IMR-90 (cell line): ENCODE data around the gene DIP2C. TPM values are rescaled to one million over a fixed set of nuclear protein-coding genes. Genes with fewer than 3 reads are reported as not detected.

Source experiments
- ATAC-seq: fragments of 200-7000 bp; cut with Tn5 transposase; 2 replicates; pipeline ENCODE4 v1.9.1; 2020; ENCODE audit warnings: low read depth, mild to moderate bottlenecking, moderate library complexity
- BruUV-seq: library from RNA; stranded (reverse); fragments of 400-500 nt; replicated peaks from 2 replicates; lab custom pipeline; 2021; lab: Mats Ljungman, UMichigan
- CTCF ChIA-PET: fragments of 300-600 bp; formaldehyde crosslinking; extraction: SDS; loops from one replicate; lab custom pipeline; 2021; ENCODE audit warnings: antibody characterized with exemption; lab: Yijun Ruan, JAX
- POLR2A ChIA-PET: fragments of 300-600 bp; sonication (Branson Sonifier 250); formaldehyde crosslinking; loops from one replicate; lab custom pipeline; 2022; ENCODE audit warnings: antibody characterized with exemption; ENCODE audit not compliant: unreplicated experiment; lab: Charles Lee
- DNase-seq: peaks from one replicate; pipeline ENCODE4 v3.0.0; 2013
- H2AFZ ChIP-seq: replicated peaks from 2 replicates; pipeline ENCODE3; 2013; ENCODE audit warnings: low read length, mild to moderate bottlenecking; ENCODE audit not compliant: poor library complexity
- H2AK5ac ChIP-seq: 2 replicates; pipeline ENCODE4 v1.6.1; 2013; ENCODE audit warnings: low read depth, low read length, inconsistent platforms
- H2AK9ac ChIP-seq: replicated peaks from 2 replicates; pipeline ENCODE3; 2013; ENCODE audit warnings: mild to moderate bottlenecking, low read depth, low read length, moderate library complexity; ENCODE audit not compliant: poor library complexity
- H2BK120ac ChIP-seq: 2 replicates; pipeline ENCODE4 v1.6.1; 2013; ENCODE audit warnings: low read depth, low read length, inconsistent platforms
- H2BK15ac ChIP-seq: 3 replicates; pipeline ENCODE4 v1.6.1; 2013; ENCODE audit warnings: low read depth, low read length, inconsistent platforms
- H2BK20ac ChIP-seq: 2 replicates; pipeline ENCODE4 v1.6.1; 2013; ENCODE audit warnings: low read depth, mild to moderate bottlenecking, inconsistent platforms, low read length, moderate library complexity
- H2BK5ac ChIP-seq: 2 replicates; pipeline ENCODE4 v1.6.1; 2013; ENCODE audit warnings: mild to moderate bottlenecking, low read depth, low read length, inconsistent platforms; ENCODE audit not compliant: poor library complexity, severe bottlenecking
- H3K14ac ChIP-seq: replicated peaks from 2 replicates; pipeline ENCODE4 v1.6.1; 2013; ENCODE audit warnings: low read depth, low read length, inconsistent platforms
- H3K18ac ChIP-seq: 2 replicates; pipeline ENCODE4 v1.6.1; 2013; ENCODE audit warnings: low read depth, low read length, control low read depth
- H3K23ac ChIP-seq: 2 replicates; pipeline ENCODE4 v1.6.1; 2013; ENCODE audit warnings: low read depth, low read length, inconsistent platforms
- H3K27ac ChIP-seq: 2 replicates; pipeline ENCODE4 v1.5.1; 2013; ENCODE audit warnings: mild to moderate bottlenecking, control low read depth, low read length; ENCODE audit not compliant: insufficient read depth
- H3K27me3 ChIP-seq: 2 replicates; pipeline ENCODE4 v1.6.1; 2013; ENCODE audit warnings: low read length; ENCODE audit not compliant: control insufficient read depth, insufficient read depth
- H3K36me3 ChIP-seq: 2 replicates; pipeline ENCODE4 v1.6.1; 2013; ENCODE audit warnings: low read length, mixed read lengths; ENCODE audit not compliant: control insufficient read depth, insufficient read depth
- H3K4ac ChIP-seq: 2 replicates; pipeline ENCODE4 v1.6.1; 2013; ENCODE audit warnings: low read depth, low read length, inconsistent platforms
- H3K4me1 ChIP-seq: 2 replicates; pipeline ENCODE4 v1.6.1; 2013; ENCODE audit warnings: low read length, mixed read lengths; ENCODE audit not compliant: control insufficient read depth, insufficient read depth
- H3K4me2 ChIP-seq: 2 replicates; pipeline ENCODE4 v1.6.1; 2013; ENCODE audit warnings: low read depth, mild to moderate bottlenecking, control low read depth, low read length, moderate library complexity
- H3K4me3 ChIP-seq: 2 replicates; pipeline ENCODE4 v1.5.1; 2013; ENCODE audit warnings: low read depth, mild to moderate bottlenecking, control low read depth, low read length, moderate library complexity; ENCODE audit not compliant: insufficient read depth
- H3K56ac ChIP-seq: 2 replicates; pipeline ENCODE4 v1.6.1; 2013; ENCODE audit warnings: low read length, inconsistent platforms; ENCODE audit not compliant: insufficient read depth; ENCODE audit errors: extremely low read depth
- H3K79me1 ChIP-seq, 2 experiments: 2 replicates each; pipeline ENCODE4 v1.6.1; 2013; ENCODE audit warnings: low read length in 2 of 2, inconsistent platforms in 1 of 2, low read depth in 1 of 2
- H3K9ac ChIP-seq: 2 replicates; pipeline ENCODE4 v1.6.1; 2013; ENCODE audit warnings: low read depth, low read length, control low read depth
- H3K9me1 ChIP-seq: 2 replicates; pipeline ENCODE4 v1.6.1; 2013; ENCODE audit warnings: low read length, inconsistent platforms; ENCODE audit not compliant: insufficient read depth
- H3K9me3 ChIP-seq: 2 replicates; pipeline ENCODE4 v1.6.1; 2013; ENCODE audit warnings: low read length; ENCODE audit not compliant: control insufficient read depth, insufficient read depth
- H4K20me1 ChIP-seq: 2 replicates; pipeline ENCODE4 v1.6.1; 2013; ENCODE audit warnings: low read length, inconsistent platforms; ENCODE audit not compliant: insufficient read depth
- H4K5ac ChIP-seq: 2 replicates; pipeline ENCODE4 v1.6.1; 2013; ENCODE audit warnings: mild to moderate bottlenecking, low read depth, low read length, control low read depth
- H4K8ac ChIP-seq, 2 experiments: 2 replicates each; pipeline ENCODE4 v1.6.1; 2013; ENCODE audit warnings: low read depth in 2 of 2, low read length in 2 of 2, control low read depth in 1 of 2, inconsistent platforms in 1 of 2
- H4K91ac ChIP-seq: 2 replicates; pipeline ENCODE4 v1.6.1; 2013; ENCODE audit warnings: low read depth, low read length, inconsistent platforms; ENCODE audit not compliant: insufficient read depth
- MXI1 ChIP-seq: IDR thresholded peaks from 2 replicates; pipeline ENCODE4 v1.6.1; 2012; ENCODE audit warnings: low read depth, mild to moderate bottlenecking, low read length, moderate library complexity, borderline replicate concordance
- RAD21 ChIP-seq: IDR thresholded peaks from 2 replicates; pipeline ENCODE4 v1.6.1; 2012; ENCODE audit warnings: low read length, improper control_type of control experiment
- RCOR1 ChIP-seq: IDR thresholded peaks from 2 replicates; pipeline ENCODE4 v1.6.1; 2012; ENCODE audit warnings: mild to moderate bottlenecking, low read length, improper control_type of control experiment; ENCODE audit not compliant: insufficient replicate concordance
- WGBS, 2 experiments: methylation state at CpG; one replicate each; pipeline versions ENCODE4 v1.1.5 to v1.1.7; 2013; ENCODE audit warnings: missing lambda C conversion rate in 2 of 2; ENCODE audit not compliant: insufficient read length in 1 of 2; ENCODE audit errors: extremely low coverage in 2 of 2; 5-methylcytosine and 5-hydroxymethylcytosine counted together
- dilution Hi-C: fragments of 300-500 bp; cut with HindIII; formaldehyde crosslinking; loops from one replicate; pipeline ENCODE4 v1.14.3; 2018; ENCODE audit warnings: low sequenced_read_pairs; ENCODE audit not compliant: unreplicated experiment
- in situ Hi-C: fragments of 300-500 bp; cut with MboI; formaldehyde crosslinking; loops from 3 replicates; pipeline ENCODE4 v1.14.3; 2019; ENCODE audit warnings: low sequenced_read_pairs, inconsistent platforms, mixed read lengths
- intact Hi-C: fragments of 100-400 bp; cut with micrococcal nuclease; formaldehyde crosslinking; loops from 2 replicates; pipeline ENCODE4 v1.10.0; 2022
- polyA plus RNA-seq, 3 experiments: library from polyadenylated mRNA; depleted of rRNA; stranded (reverse); fragments of >200 nt; gene quantifications; 2 replicates each; pipeline ENCODE4 v1.2.3, GENCODE V29; 2012; ENCODE audit warnings: low replicate concordance in 1 of 3
- total RNA-seq: library from RNA; depleted of rRNA; stranded (reverse); fragments of >200 nt; gene quantifications from 2 replicates; pipeline ENCODE4 v1.2.3, GENCODE V29; 2012
- TF ChIP-seq, protein P1 (sequence below): fragments of 150-350 bp; IDR thresholded peaks from 2 replicates; pipeline ENCODE4 v1.6.1; 2017; ENCODE audit warnings: mild to moderate bottlenecking, antibody characterized with exemption, low read length, low read depth
- TF ChIP-seq, protein P2 (sequence below): conservative IDR thresholded peaks from 2 replicates; pipeline ENCODE4 v1.5.1; 2012; ENCODE audit warnings: mild to moderate bottlenecking, low read depth, low read length, improper control_type of control experiment

Gene DIP2C
- total and polyA plus RNA-seq, 2 of the 4 experiments (the other 2 are of a cell fraction), result 8.6 to 17.3 TPM

DNA sequence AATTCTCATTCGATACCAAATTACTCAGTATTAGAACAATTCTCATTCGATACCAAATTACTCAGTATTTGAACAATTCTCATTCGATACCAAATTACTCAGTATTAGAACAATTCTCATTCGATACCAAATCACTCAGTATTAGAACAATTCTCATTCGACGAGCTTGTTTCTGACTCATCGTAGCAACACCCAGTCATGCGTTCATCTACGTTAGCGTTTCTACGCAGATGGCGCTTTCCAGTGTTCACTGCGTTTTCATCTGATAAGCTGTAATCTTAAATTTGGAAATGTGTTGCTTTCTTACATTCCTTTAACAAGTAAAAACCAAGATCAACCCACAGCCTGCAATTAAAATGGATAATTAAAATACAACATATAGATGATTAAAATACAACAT lies 277.9 kb downstream of the DIP2C start:
- Histone ChIP-seq H2AK5ac (no peak overlapping the region), H3K4me2 (no peak overlapping the region), H3K18ac (no peak overlapping the region), H4K91ac (no peak overlapping the region), H2AK9ac (no peak overlapping the region), H4K20me1 (no peaks in the 10 kb centered on the region), H3K36me3 (peaks cover 51% of the 10 kb centered on the region), H3K14ac (no peak overlapping the region), H2BK15ac (no peak overlapping the region), H2BK20ac (no peak overlapping the region), H3K27ac (no peak overlapping the region), H3K23ac (no peak overlapping the region), H2AFZ (no peak overlapping the region), H4K8ac (no peak overlapping the region), H4K5ac (no peak overlapping the region), H2BK120ac (no peak overlapping the region), H3K4me1 (peaks cover 2% of the 10 kb centered on the region; the same call in 1 of the 2 replicates), H3K9me3 (no peaks in the 10 kb centered on the region; the same call in 1 of the 2 replicates), H2BK5ac (no peak overlapping the region), H3K9ac (no peak overlapping the region), H3K56ac (no peak overlapping the region), H3K27me3 (no peaks in the 10 kb centered on the region), H3K4ac (no peak overlapping the region), H3K9me1 (0 out of 2 replicates have a peak, but pooled peaks cover 5% of the 10 kb centered on the region), H3K4me3 (no peak overlapping the region), H3K79me1 (peaks cover 13 to 24% of the 10 kb centered on the region in 2 experiments; a peak in 3 of 4 replicates)
- in situ Hi-C loops (no loop called here), dilution Hi-C loops (no loop called here), intact Hi-C loops (no loop called here)
- BruUV-seq, result no TSS peak
- no peak for DNase-seq
- whole genome bisulfite sequencing, 2 experiments, result 100% methylated on average over 3 of the region's 13 CpGs; no CpG with 5 or more reads in 1 of the 2 experiments
- ChIA-PET CTCF (interaction anchor here (0.7 kb wide), 1 partner anchor 153 kb away, joined by 3 read pairs; no protein-coding TSS in a partner anchor), POLR2A (no interaction called here)
- no peak for ATAC-seq
- TF ChIP-seq, protein P1, sequence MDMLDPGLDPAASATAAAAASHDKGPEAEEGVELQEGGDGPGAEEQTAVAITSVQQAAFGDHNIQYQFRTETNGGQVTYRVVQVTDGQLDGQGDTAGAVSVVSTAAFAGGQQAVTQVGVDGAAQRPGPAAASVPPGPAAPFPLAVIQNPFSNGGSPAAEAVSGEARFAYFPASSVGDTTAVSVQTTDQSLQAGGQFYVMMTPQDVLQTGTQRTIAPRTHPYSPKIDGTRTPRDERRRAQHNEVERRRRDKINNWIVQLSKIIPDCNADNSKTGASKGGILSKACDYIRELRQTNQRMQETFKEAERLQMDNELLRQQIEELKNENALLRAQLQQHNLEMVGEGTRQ, result no peak
- TF ChIP-seq, protein P2, sequence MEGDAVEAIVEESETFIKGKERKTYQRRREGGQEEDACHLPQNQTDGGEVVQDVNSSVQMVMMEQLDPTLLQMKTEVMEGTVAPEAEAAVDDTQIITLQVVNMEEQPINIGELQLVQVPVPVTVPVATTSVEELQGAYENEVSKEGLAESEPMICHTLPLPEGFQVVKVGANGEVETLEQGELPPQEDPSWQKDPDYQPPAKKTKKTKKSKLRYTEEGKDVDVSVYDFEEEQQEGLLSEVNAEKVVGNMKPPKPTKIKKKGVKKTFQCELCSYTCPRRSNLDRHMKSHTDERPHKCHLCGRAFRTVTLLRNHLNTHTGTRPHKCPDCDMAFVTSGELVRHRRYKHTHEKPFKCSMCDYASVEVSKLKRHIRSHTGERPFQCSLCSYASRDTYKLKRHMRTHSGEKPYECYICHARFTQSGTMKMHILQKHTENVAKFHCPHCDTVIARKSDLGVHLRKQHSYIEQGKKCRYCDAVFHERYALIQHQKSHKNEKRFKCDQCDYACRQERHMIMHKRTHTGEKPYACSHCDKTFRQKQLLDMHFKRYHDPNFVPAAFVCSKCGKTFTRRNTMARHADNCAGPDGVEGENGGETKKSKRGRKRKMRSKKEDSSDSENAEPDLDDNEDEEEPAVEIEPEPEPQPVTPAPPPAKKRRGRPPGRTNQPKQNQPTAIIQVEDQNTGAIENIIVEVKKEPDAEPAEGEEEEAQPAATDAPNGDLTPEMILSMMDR, result no peak
- no peak for TF ChIP-seq RAD21
- no peak for TF ChIP-seq RCOR1
- TF ChIP-seq MXI1, result no peak
